Activated CD8-positive, alpha-beta memory T cell treated with anti-CD3 and anti-CD28 coated beads, Interleukin-2, amount 50 U/mL, for 4 hours (primary cell): ENCODE measurements around the gene NHLRC4.

Experiments
- DNase-seq: peaks from one replicate; pipeline ENCODE4 v3.0.0-alpha.2; 2020

NHLRC4 gene

GRCh38 chr16:566475-567372 is at the start of gene NHLRC4:
Gene NHLRC4 (plus strand): TSS chr16:567005. CDS start chr16:568048, 1,043 bp downstream.
- DNase-seq = peak; percentile 33

DNA sequence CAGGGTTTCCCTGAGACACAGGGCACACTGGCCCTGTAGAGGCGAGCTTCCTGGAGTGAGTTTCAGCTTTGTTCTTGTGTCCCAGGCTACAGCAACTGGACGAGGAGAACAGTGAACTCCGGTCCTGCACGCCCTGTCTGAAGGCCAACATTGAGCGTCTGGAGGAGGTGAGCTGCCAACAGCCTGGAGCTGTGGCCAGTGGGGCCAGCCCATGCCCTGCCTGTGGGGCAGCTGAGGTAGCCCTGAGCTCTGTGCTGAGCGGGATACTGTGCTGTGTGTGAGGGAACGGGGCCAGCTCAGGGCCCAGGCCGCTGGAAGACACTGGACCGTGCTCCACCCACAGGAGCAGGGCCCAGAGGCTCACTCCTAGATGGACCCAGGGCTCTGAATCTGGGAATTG is 47.9 kb upstream of the NHLRC4 start:
- DNase-seq = no peak

GRCh38 chr16:519425-519824 is 47.4 kb upstream of the NHLRC4 start:
- no peak for DNase-seq

DNA sequence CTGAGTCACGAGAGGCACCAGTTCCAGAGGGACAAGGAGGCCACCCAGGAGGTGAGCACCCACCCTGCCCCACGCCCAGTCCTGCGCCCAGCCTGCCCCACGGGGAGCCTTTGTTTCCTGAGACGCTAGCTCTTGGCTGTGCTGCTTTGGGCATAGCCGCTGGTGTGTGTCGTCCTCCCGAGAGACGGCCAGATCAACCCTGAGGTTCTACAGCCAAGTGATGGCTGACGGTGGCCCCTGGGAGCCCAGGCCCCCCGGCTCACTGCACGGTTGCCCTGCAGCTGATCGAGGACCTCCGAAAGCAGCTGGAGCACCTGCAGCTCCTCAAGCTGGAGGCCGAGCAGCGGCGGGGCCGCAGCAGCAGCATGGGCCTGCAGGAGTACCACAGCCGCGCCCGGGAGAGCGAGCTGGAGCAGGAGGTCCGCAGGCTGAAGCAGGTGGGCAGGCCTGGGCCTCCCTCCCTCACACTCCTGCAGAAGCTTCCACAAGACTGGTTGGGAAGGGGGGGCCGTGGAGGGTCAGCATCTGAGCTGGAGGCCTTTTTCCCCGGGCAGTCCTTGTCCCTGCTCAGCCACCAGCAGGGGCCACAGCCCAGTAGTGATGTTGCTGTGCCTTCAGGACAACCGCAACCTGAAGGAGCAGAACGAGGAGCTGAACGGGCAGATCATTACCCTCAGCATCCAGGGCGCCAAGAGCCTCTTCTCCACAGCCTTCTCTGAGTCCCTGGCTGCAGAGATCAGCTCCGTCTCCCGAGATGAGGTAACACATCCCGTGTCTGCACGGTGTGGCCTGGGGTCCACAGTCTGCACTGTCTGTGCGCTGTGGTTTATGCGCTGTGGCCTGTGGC is 46.7 kb upstream of the NHLRC4 start:
- DNase-seq = no peak

- peak; percentile 15 for DNase-seq
These were observed 46.0 kb upstream of the NHLRC4 start for GRCh38 chr16:520847-521246.

GRCh38 chr16:521381-522210 is 45.2 kb upstream of the NHLRC4 start:
- peak; percentile 16 for DNase-seq

DNA sequence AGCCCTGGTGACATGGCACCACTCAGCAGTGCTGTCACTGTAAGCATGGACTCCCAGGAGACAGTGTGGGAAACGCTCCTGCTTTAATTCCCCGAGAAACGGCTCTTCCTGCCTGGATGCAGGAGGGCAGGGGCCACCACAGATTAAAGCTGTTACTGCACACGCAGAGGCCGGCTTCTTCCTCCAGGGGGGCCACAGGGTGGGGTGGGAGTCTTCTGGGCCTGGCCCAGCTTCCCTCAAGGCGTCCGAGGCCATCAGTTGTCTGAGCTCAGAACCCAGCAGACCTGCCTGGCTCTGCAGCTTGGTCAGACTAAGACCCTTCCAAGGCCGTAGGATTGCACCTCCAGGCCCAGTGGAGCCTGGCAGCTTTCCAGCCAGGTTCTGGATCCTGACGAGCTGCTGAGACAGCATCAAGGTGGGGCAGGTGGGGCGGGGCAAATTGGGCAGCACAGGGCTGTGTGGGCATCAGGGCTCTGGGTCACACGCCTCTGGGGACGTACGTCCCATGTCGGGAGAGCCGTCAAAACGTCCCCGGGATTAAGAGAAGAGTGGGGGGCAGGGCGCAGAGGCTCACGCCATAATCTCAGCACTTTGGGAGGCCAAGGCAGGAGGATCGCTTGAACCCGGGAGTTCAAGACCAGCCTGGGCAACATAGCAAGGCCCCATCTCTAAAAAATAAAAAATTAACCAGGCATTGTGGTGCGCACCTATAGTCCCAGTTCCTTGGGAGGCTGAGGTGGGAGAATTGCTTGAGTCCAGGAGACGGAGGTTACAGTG is 44.3 kb upstream of the NHLRC4 start:
- peak; percentile 15 for DNase-seq

- peak; percentile 14 for DNase-seq
These were observed 43.6 kb upstream of the NHLRC4 start for GRCh38 chr16:523097-523741.

GRCh38 chr16:524274-525040 is 42.3 kb upstream of the NHLRC4 start:
- DNase-seq = no peak

DNA sequence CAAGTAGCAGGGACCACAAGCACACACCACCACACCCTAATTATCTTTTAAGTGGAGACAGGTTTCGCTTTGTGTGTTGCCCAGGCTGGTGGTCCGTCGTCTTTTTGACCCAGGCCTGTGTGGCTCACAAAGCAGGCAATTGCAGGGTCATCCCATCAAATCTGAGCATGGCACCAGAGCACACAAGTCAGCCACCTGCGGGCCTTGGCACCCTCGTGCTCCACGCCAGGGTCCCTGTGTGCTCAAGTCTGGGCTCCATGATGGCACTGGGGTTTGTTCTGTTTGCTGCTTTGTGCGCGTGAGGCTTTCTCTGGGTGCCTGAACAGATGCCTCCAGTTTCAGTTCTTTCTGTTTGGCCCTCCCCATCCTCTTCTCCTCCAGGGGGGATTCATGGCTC is 41.7 kb upstream of the NHLRC4 start:
- no peak for DNase-seq

GRCh38 chr16:525520-526180 is 41.2 kb upstream of the NHLRC4 start:
- peak; percentile 64 for DNase-seq

DNA sequence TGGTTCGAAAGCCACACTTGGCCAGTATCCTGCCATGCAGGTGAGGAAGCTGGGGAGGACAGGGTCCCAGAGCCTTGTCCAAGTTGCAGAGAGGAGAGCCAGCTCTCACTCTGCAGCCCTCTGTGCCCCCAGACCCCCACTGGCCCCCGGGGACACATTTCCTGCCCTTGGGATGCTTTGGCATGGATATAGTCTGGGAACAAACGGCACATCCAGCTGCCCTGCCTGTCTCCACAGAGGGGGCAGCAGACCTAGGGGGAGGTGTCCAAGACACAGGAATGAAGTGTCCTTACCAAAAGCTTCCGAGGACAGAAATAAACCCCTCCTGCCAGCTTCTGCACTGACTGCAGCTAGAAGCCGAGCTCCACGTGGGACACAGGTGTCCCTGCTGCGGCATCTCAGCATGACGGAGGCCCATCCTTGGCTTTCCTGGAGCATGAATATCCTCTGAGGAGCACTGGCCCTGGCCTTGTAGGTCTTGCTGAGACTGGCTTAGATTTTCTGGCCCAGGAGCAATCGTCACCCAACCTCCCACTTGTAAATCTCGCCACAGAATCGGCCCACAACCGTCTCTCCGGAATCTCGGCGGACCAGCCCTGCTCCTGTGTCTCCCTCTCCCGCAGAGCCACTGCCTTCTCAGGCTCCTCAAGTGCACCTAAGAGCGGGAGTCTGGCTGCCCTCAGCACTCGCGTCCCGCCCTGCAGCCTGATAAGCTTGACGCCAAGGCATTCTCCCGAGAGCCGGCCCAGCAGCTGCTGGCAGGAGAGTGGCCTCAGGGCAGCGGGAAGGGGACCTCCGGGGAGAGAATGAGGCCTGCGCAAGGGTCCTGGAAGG is 40.4 kb upstream of the NHLRC4 start:
- DNase-seq = no peak

DNA sequence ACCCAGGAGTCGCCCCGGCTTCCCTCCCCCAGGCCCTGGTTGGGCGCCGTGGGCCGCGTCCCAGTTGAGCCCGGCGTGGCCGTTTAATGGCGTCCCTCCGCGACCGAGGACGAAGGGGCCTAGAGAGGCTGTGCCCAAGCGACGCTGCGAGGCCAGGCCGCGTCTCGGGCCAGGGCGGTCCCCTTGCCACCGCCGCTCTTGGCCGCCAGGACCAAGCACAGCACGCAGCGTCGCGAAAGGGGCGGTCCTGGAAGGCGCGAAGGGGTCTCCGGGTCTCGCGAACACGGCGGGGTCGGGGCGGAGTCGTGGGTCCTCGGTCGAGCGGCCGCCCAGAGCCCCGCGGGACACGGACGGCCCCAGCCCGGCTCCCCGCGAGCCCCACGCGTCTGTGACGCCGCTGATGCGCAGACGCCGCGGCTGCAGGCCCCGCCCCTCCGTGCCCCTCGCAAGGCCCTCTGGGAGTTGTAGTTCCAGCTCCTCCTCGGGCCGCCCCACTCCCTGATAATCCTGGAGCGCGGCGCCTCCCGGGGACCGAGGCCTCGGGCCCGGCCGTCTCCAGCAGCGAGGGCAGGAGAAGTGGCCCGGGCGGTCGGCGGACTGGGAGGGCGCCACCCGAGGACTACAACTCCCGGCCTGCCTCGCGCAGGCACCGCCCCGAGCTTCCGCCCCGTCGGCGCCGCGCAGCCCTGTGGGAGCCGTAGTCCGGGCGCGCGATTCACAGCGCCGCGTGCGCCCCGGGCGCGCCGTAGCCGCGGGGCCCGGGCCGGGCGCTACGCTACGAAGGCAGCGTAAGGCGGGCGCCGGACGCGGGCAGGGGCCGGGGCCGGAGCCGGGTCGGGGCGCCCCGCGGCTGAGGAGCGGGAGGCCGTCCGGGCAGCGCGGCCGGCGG is 39.5 kb upstream of the NHLRC4 start, which contains the start of gene CAPN15:
Gene CAPN15 (plus strand): TSS at position 698 of the 889 bp plus-strand sequence. CDS start 19,127 bp downstream, outside the sequence.
- DNase-seq = peak; percentile 85

GRCh38 chr16:528111-529011 is 38.4 kb upstream of the NHLRC4 start:
- DNase-seq = no peak

GRCh38 chr16:529012-529575 is 37.7 kb upstream of the NHLRC4 start:
- no peak for DNase-seq

DNA sequence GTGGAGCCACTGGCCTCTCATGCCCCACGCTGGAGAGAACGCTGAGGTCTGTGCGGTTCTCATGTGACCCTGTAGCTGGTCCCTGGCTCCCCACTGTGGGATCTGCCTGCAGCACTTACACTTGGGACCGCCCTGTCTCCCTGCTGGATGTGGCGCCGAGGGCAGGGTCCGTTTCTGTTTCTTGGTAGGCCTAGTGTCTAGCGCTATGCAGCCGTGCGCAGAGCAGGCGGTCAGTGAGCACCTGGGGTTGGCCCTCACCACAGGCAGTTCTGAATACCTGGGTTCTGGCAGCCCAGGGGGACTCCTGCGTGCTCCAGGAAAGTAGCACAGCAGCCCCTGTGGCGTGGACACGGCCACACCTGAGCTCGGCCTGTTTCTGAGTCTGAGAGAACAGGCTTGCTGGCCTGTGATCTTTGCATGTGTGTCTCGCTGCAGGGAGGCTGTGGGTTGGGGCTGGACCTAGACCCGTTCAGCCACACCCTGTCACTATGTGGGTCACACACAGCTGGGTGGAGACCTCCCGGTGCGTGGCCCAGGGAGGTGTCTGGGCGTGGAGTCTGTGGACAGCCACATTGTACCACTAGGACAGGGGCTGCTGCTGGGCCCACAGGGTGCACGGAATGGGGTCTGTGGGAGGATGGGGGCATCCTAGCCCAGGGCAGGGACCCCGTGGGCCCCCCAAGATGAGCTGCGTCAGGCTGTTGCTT is 36.5 kb upstream of the NHLRC4 start:
- no peak for DNase-seq
